HCT116 (cell line): ENCODE results near the gene PLCB3. TPM values are rescaled to one million over a fixed set of nuclear protein-coding genes. Genes with fewer than 3 reads are reported as not detected.

Source experiments
- ATAC-seq: fragments of 200-7000 bp; cut with Tn5 transposase; 2 replicates; pipeline ENCODE4 v1.9.1; 2020; ENCODE audit warnings: mild to moderate bottlenecking, moderate library complexity
- BruUV-seq: library from RNA; stranded (reverse); fragments of 400-500 nt; replicated peaks from 2 replicates; lab custom pipeline; 2021; lab: Mats Ljungman, UMichigan
- CTCF ChIA-PET: fragments of 300-600 bp; sonication (Branson Sonifier 250); formaldehyde crosslinking; loops from one replicate; lab custom pipeline; 2021; ENCODE audit warnings: antibody characterized with exemption; lab: Charles Lee
- POLR2A ChIA-PET: fragments of 300-600, 350-600 bp; sonication (Branson Sonifier 250); formaldehyde crosslinking; loops from one replicate; lab custom pipeline; 2021; ENCODE audit warnings: antibody characterized with exemption; lab: Charles Lee
- RAD21 ChIA-PET, 2 experiments: fragments of 300-600 bp; sonication (Branson Sonifier 250); formaldehyde crosslinking; loops; one replicate each; lab custom pipeline; 2023; ENCODE audit warnings: low total read pairs in 2 of 2; ENCODE audit not compliant: uncharacterized antibody in 2 of 2, unreplicated experiment in 2 of 2, low non-redundant PET in 1 of 2; lab: Charles Lee
- DNase-seq: peaks from one replicate; pipeline ENCODE4 v3.0.0-alpha.2; 2010; ENCODE audit warnings: low read depth, low spot score
- H2AFZ ChIP-seq: fragments of 200-600 bp; shearing (Covaris generic), sonication (generic); 2 replicates; pipeline ENCODE4 v1.6.1; 2017; ENCODE audit warnings: low read depth, mixed run types, mixed read lengths, antibody characterized with exemption, low read length; ENCODE audit not compliant: poor library complexity, severe bottlenecking
- H3K27ac ChIP-seq: 2 replicates; pipeline ENCODE4 v1.5.1; 2012; ENCODE audit warnings: low read depth, low read length
- H3K27me3 ChIP-seq: fragments of 200-600 bp; sonication (generic); 2 replicates; pipeline ENCODE4 v1.6.1; 2016; ENCODE audit warnings: mixed run types, low read length, mixed read lengths; ENCODE audit not compliant: insufficient read depth
- H3K36me3 ChIP-seq, 2 experiments: fragments of 200-500 bp in 1 of 2; fragments of 200-600 bp in 1 of 2; sonication (Bioruptor generic) in 1 of 2; sonication (generic) in 1 of 2; 2 replicates each; pipeline versions ENCODE4 v1.5.1 to v1.6.1; 2014 to 2016; ENCODE audit warnings: low read length in 2 of 2, inconsistent platforms in 1 of 2, mixed read lengths in 1 of 2, mixed run types in 1 of 2; ENCODE audit not compliant: insufficient read depth in 2 of 2, control insufficient read depth in 1 of 2
- H3K4me1 ChIP-seq, 2 experiments: fragments of 200-600 bp in 1 of 2; sonication (generic) in 1 of 2; 2 replicates each; pipeline versions ENCODE4 v1.5.1 to v1.6.1; 2012 to 2017; ENCODE audit warnings: low read length in 2 of 2, inconsistent platforms in 1 of 2, mild to moderate bottlenecking in 1 of 2, mixed read lengths in 1 of 2, mixed run types in 1 of 2, moderate library complexity in 1 of 2; ENCODE audit not compliant: insufficient read depth in 2 of 2, control insufficient read depth in 1 of 2
- H3K4me2 ChIP-seq: fragments of 200-600 bp; sonication (generic); 2 replicates; pipeline ENCODE4 v1.6.1; 2017; ENCODE audit warnings: mixed run types, low read length, mixed read lengths
- H3K4me3 ChIP-seq, 2 experiments: fragments of 200-600 bp in 1 of 2; sonication (generic) in 1 of 2; replicated peaks in 1 of 2; 2 replicates each; pipeline ENCODE4 v1.5.1; 2011 to 2016; ENCODE audit warnings: low read length in 2 of 2, control low read depth in 1 of 2, low read depth in 1 of 2, mild to moderate bottlenecking in 1 of 2, mixed read lengths in 1 of 2, mixed run types in 1 of 2
- H3K79me2 ChIP-seq: fragments of 200-600 bp; sonication (generic); 2 replicates; pipeline ENCODE4 v1.6.1; 2017; ENCODE audit warnings: mild to moderate bottlenecking, mixed run types, low read length, moderate library complexity, mixed read lengths; ENCODE audit not compliant: insufficient read depth
- H3K9ac ChIP-seq: fragments of 200-600 bp; sonication (generic); 2 replicates; pipeline ENCODE4 v1.6.1; 2016; ENCODE audit warnings: low read length, mixed read lengths
- H3K9me2 ChIP-seq: fragments of 200-600 bp; sonication (generic), shearing (Covaris generic); 2 replicates; pipeline ENCODE4 v1.6.1; 2017; ENCODE audit warnings: mixed run types, mild to moderate bottlenecking, moderate library complexity; ENCODE audit not compliant: insufficient read depth
- H3K9me3 ChIP-seq, 2 experiments: fragments of 200-500 bp in 1 of 2; fragments of 200-600 bp in 1 of 2; sonication (Bioruptor generic) in 1 of 2; sonication (generic) in 1 of 2; 2 replicates each; pipeline ENCODE4 v1.6.1; 2014 to 2017; ENCODE audit warnings: low read length in 2 of 2, mixed read lengths in 2 of 2, inconsistent platforms in 1 of 2, low read depth in 1 of 2, mild to moderate bottlenecking in 1 of 2, mixed run types in 1 of 2, moderate library complexity in 1 of 2; ENCODE audit not compliant: control insufficient read depth in 1 of 2, insufficient read depth in 1 of 2
- H4K20me1 ChIP-seq: fragments of 200-600 bp; sonication (generic), shearing (Covaris generic); 2 replicates; pipeline ENCODE4 v1.6.1; 2017; ENCODE audit warnings: mixed run types, mild to moderate bottlenecking, moderate library complexity; ENCODE audit not compliant: insufficient read depth
- CEBPB ChIP-seq: IDR thresholded peaks from 2 replicates; pipeline ENCODE4 v1.6.1; 2012; ENCODE audit warnings: low read depth
- ELF1 ChIP-seq: IDR thresholded peaks from 2 replicates; pipeline ENCODE4 v1.6.1; 2012; ENCODE audit warnings: low read depth, borderline replicate concordance
- EZH2phosphoT487 ChIP-seq: fragments of 200-600 bp; IDR thresholded peaks from 2 replicates; pipeline ENCODE4 v1.6.1; 2018; ENCODE audit warnings: antibody characterized with exemption, borderline replicate concordance
- JUND ChIP-seq: IDR thresholded peaks from 2 replicates; pipeline ENCODE4 v1.6.1; 2012
- POLR2A ChIP-seq: IDR thresholded peaks from 2 replicates; pipeline ENCODE4 v1.7.0; 2011; ENCODE audit warnings: borderline replicate concordance; ENCODE audit not compliant: insufficient read depth, insufficient read length; ENCODE audit errors: extremely low read depth
- POLR2AphosphoS5 ChIP-seq: IDR thresholded peaks from 2 replicates; pipeline ENCODE4 v1.6.1; 2011; ENCODE audit warnings: mild to moderate bottlenecking, low read depth, low read length, moderate library complexity
- RAD21 ChIP-seq: IDR thresholded peaks from 2 replicates; pipeline ENCODE4 v1.6.1; 2012; ENCODE audit warnings: low read depth, mild to moderate bottlenecking
- SIN3A ChIP-seq: IDR thresholded peaks from 2 replicates; pipeline ENCODE4 v1.6.1; 2012; ENCODE audit warnings: low read depth
- SP1 ChIP-seq: IDR thresholded peaks from 2 replicates; pipeline ENCODE4 v1.6.1; 2012; ENCODE audit warnings: low read depth
- TCF7L2 ChIP-seq: IDR thresholded peaks from 2 replicates; pipeline ENCODE4 v1.7.0; 2011; ENCODE audit warnings: borderline replicate concordance, inconsistent platforms; ENCODE audit not compliant: insufficient read depth, insufficient read length; ENCODE audit errors: extremely low read depth
- ZNF274 ChIP-seq: fragments of 200-500 bp; sonication (Bioruptor generic); IDR thresholded peaks from 2 replicates; pipeline ENCODE4 v1.6.1; 2014; ENCODE audit warnings: mild to moderate bottlenecking, low read depth, low read length, inconsistent platforms
- intact Hi-C: fragments of 100-400 bp; cut with micrococcal nuclease; formaldehyde crosslinking; loops from 2 replicates; pipeline ENCODE4 v1.10.0; 2022
- total RNA-seq: library from RNA; stranded (reverse); gene quantifications from one replicate; pipeline ENCODE4 v1.2.1, GENCODE V29; 2021; ENCODE audit not compliant: unreplicated experiment
- TF ChIP-seq, protein P1 (sequence below): IDR thresholded peaks from 2 replicates; pipeline ENCODE4 v1.6.1; 2012
- TF ChIP-seq, protein P2 (sequence below): IDR thresholded peaks from 2 replicates; pipeline ENCODE4 v1.6.1; 2012; ENCODE audit warnings: low read depth

PLCB3 gene
- total RNA-seq, 1 experiment from 2014 or later = 106 TPM

DNA sequence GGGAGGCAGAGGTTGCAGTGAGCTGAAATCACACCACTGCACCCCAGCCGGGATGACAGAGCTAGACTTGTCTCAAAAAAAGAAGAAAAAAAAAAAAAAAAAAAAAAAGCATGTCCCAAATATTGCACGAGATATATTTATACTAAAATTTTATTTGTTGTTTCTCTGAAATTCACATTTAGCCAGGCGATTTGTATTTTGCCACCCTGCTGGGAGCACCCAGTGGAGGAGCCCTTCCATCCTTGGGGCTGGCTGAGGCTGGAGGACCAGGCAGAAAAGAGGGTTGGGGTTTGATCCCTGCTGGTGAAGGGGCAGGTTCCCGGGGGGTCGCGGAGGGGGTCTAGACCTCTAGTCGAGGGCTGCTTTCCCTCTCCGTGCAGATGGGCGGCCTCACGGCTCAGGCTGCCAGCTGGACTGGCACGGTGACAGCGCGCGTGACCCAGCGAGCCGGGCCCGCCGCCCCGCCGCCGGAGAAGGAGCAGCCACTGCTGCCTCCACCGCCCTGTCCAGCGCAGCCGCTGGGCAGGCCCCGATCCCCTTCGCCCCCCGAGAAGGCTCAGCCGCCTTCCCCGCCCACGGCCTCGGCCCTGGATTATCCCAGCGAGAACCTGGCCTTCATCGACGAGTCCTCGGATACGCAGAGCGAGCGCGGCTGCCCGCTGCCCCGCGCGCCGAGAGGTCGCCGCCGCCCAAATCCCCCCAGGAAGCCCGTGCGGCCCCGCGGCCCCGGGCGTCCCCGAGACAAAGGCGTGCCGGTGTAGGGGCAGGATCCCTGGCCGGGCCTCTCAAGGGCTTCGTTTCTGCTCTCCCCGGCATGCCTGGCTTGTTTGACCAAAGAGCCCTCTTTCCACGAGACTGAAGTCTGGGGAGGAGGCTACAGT, 47.9 kb downstream of the PLCB3 start:
- no peak overlapping the region for H3K4me3 ChIP-seq
- H3K4me1 ChIP-seq = peaks cover 6 to 40% of the 10 kb centered on the region in 2 experiments; a peak in 3 of 4 replicates
- H3K9ac ChIP-seq = no peak overlapping the region
- H2AFZ ChIP-seq = no peak overlapping the region
- H3K27ac ChIP-seq = no peak overlapping the region
- intact Hi-C loops = no loop called here
- no TSS peak for BruUV-seq
- H3K4me2 ChIP-seq = no peak overlapping the region
- POLR2A ChIA-PET = no interaction called here
- no peaks in the 10 kb centered on the region for H3K9me2 ChIP-seq
- no peak for ATAC-seq
- H3K9me3 ChIP-seq = no peaks in the 10 kb centered on the region
- no peaks in the 10 kb centered on the region for H3K27me3 ChIP-seq
- no peaks in the 10 kb centered on the region for H4K20me1 ChIP-seq
- no peak for DNase-seq
- RAD21 ChIA-PET = no interaction called here
- H3K79me2 ChIP-seq = no peaks in the 10 kb centered on the region
- CTCF ChIA-PET = no interaction called here
- H3K36me3 ChIP-seq = no peaks in the 10 kb centered on the region
- TF ChIP-seq POLR2A (no peak), POLR2AphosphoS5 (no peak)

DNA sequence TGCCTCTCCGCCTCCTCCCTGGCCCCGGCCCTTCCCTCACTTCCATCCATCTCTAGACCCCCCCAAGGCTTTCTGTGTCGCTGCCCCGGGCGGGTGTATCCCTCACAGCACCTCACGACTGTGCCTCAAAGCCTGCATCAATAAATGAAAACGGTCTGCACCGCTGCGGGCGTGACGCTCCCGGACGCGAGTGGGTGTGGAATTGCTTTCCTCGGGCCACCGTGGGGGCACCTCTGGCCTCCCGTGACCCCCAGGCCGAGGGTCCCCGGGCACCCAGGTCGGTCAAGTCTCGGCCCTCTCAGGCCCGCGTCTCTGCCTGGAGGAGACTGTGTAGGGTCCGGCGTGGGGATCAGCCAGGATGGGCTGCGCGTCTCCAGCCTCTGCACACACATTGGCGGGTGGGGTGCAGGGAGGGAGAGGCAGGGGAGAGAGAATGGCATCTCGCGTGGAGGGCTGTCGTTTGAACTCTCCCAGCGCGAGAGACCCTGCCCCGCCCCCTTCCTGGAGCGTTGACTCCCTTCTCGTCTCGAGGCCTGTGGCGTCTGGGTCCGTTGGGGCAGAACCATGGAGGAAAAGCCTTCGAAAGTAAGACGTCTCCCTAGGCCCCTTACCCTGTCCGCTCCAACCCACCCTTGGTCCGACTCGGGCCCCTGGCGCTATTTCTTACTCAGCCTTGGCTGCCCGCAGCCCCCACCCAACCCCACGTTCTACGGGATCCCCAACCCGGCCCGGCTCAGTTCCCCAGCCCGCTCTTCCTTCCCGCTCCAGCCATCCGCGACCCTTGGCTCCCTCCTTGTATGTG, 48.7 kb downstream of the PLCB3 start, which contains the start of gene CATSPERZ:
CATSPERZ (plus strand) TSS at position 512 of the 802 bp plus-strand sequence; CDS start at position 565, 53 bp downstream.
- BruUV-seq = no TSS peak
- H3K9ac ChIP-seq = peak within 1 kb of the TSS; percentile 66
- no peaks in the 10 kb centered on the region for H4K20me1 ChIP-seq
- no peaks in the 10 kb centered on the region for H3K27me3 ChIP-seq
- H3K27ac ChIP-seq = peak within 1 kb of the TSS; percentile 2; the same call in 1 of the 2 replicates
- H3K9me3 ChIP-seq = no peaks in the 10 kb centered on the region
- peaks cover 6 to 45% of the 10 kb centered on the region in 2 experiments; a peak in 3 of 4 replicates for H3K4me1 ChIP-seq
- ChIA-PET POLR2A (interaction anchor here (1.0 to 2.5 kb wide), 7 partner anchors 13 to 59 kb away, joined by 3 to 9 read pairs (median 4); partner anchors contain the start of genes FKBP2, PRDX5 and TRMT112), RAD21 (interaction anchor here (1.0 to 1.3 kb wide), 2 partner anchors 95 to 96 kb away, joined by 4 to 5 read pairs; no protein-coding TSS in a partner anchor), CTCF (interaction anchor here (0.9 to 5.8 kb wide), 16 partner anchors 10 to 546 kb away, joined by 3 to 80 read pairs (median 5); partner anchors contain the start of genes BAD, FERMT3, FKBP2 and GPR137)
- DNase-seq = no peak
- no peaks in the 10 kb centered on the region for H3K79me2 ChIP-seq
- no peaks in the 10 kb centered on the region for H3K36me3 ChIP-seq
- no peaks in the 10 kb centered on the region for H3K9me2 ChIP-seq
- intact Hi-C loops = loop anchor here (5.0 kb wide), 1 partner anchor 113 kb away; the partner anchor contains the start of gene STIP1
- peak within 1 kb of the TSS; percentile 86 for H3K4me2 ChIP-seq
- no peak for ATAC-seq
- peak within 1 kb of the TSS; percentile 86 for H2AFZ ChIP-seq
- H3K4me3 ChIP-seq = peak within 1 kb of the TSS; percentile 41 to 54
- TF ChIP-seq RAD21 (no peak), ZNF274 (no peak), POLR2AphosphoS5 (no peak), SP1 (no peak), JUND (no peak), POLR2A (no peak), ELF1 (no peak), CEBPB (no peak), TCF7L2 (no peak), SIN3A (no peak), EZH2phosphoT487 (no peak)
- TF ChIP-seq, protein P1, sequence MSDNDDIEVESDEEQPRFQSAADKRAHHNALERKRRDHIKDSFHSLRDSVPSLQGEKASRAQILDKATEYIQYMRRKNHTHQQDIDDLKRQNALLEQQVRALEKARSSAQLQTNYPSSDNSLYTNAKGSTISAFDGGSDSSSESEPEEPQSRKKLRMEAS = no peak
- TF ChIP-seq, protein P2, sequence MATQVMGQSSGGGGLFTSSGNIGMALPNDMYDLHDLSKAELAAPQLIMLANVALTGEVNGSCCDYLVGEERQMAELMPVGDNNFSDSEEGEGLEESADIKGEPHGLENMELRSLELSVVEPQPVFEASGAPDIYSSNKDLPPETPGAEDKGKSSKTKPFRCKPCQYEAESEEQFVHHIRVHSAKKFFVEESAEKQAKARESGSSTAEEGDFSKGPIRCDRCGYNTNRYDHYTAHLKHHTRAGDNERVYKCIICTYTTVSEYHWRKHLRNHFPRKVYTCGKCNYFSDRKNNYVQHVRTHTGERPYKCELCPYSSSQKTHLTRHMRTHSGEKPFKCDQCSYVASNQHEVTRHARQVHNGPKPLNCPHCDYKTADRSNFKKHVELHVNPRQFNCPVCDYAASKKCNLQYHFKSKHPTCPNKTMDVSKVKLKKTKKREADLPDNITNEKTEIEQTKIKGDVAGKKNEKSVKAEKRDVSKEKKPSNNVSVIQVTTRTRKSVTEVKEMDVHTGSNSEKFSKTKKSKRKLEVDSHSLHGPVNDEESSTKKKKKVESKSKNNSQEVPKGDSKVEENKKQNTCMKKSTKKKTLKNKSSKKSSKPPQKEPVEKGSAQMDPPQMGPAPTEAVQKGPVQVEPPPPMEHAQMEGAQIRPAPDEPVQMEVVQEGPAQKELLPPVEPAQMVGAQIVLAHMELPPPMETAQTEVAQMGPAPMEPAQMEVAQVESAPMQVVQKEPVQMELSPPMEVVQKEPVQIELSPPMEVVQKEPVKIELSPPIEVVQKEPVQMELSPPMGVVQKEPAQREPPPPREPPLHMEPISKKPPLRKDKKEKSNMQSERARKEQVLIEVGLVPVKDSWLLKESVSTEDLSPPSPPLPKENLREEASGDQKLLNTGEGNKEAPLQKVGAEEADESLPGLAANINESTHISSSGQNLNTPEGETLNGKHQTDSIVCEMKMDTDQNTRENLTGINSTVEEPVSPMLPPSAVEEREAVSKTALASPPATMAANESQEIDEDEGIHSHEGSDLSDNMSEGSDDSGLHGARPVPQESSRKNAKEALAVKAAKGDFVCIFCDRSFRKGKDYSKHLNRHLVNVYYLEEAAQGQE = no peak
